H9 (cell line): ENCODE measurements around the gene CCR4. TPM values are rescaled to one million over a fixed set of nuclear protein-coding genes. Genes with fewer than 3 reads are reported as not detected.

Experiments used
- DNase-seq: peaks from one replicate; pipeline ENCODE4 v3.0.0-alpha.2; 2017
- H2AFZ ChIP-seq: one replicate; pipeline ENCODE4 v1.6.1; 2013; ENCODE audit warnings: mild to moderate bottlenecking, low read length, control low read depth, moderate library complexity
- H2AK5ac ChIP-seq: 2 replicates; pipeline ENCODE4 v1.6.1; 2013; ENCODE audit warnings: low read length, control low read depth, mixed read lengths; ENCODE audit not compliant: insufficient read length
- H2BK120ac ChIP-seq: one replicate; pipeline ENCODE4 v1.6.1; 2013; ENCODE audit warnings: low read depth, mild to moderate bottlenecking, low read length, control low read depth, inconsistent platforms; ENCODE audit not compliant: poor library complexity, severe bottlenecking
- H2BK12ac ChIP-seq: 2 replicates; pipeline ENCODE4 v1.6.1; 2013; ENCODE audit warnings: low read length, control low read depth, mixed read lengths, low read depth; ENCODE audit not compliant: insufficient read length
- H2BK15ac ChIP-seq: 2 replicates; pipeline ENCODE4 v1.6.1; 2013; ENCODE audit warnings: low read depth, low read length, control low read depth
- H2BK20ac ChIP-seq: one replicate; pipeline ENCODE4 v1.6.1; 2013; ENCODE audit warnings: low read depth, mild to moderate bottlenecking, low read length, control low read depth, inconsistent platforms; ENCODE audit not compliant: poor library complexity, severe bottlenecking
- H2BK5ac ChIP-seq: 2 replicates; pipeline ENCODE4 v1.6.1; 2013; ENCODE audit warnings: low read length, control low read depth, mixed read lengths; ENCODE audit not compliant: insufficient read length
- H3K14ac ChIP-seq: 2 replicates; pipeline ENCODE4 v1.6.1; 2013; ENCODE audit warnings: low read length, control low read depth; ENCODE audit not compliant: insufficient read depth
- H3K18ac ChIP-seq: 2 replicates; pipeline ENCODE4 v1.6.1; 2013; ENCODE audit warnings: low read depth, mild to moderate bottlenecking, mixed read lengths, low read length, control low read depth; ENCODE audit not compliant: insufficient read length
- H3K23ac ChIP-seq: 2 replicates; pipeline ENCODE4 v1.6.1; 2013; ENCODE audit warnings: low read length, control low read depth, mixed read lengths, low read depth; ENCODE audit not compliant: insufficient read length
- H3K23me2 ChIP-seq: 2 replicates; pipeline ENCODE4 v1.6.1; 2013; ENCODE audit warnings: low read depth, mild to moderate bottlenecking, mixed read lengths, low read length, control low read depth; ENCODE audit not compliant: insufficient read length, poor library complexity, severe bottlenecking
- H3K27ac ChIP-seq: 2 replicates; pipeline ENCODE4 v1.5.1; 2013; ENCODE audit warnings: low read length, control low read depth, mixed read lengths, low read depth; ENCODE audit not compliant: insufficient read length
- H3K27me3 ChIP-seq: 2 replicates; pipeline ENCODE4 v1.6.1; 2013; ENCODE audit warnings: low read length, control low read depth, inconsistent platforms; ENCODE audit not compliant: insufficient read depth
- H3K4ac ChIP-seq: 2 replicates; pipeline ENCODE4 v1.6.1; 2013; ENCODE audit warnings: low read depth, mild to moderate bottlenecking, control low read depth, inconsistent platforms, low read length, moderate library complexity
- H3K4me1 ChIP-seq: 2 replicates; pipeline ENCODE4 v1.6.1; 2013; ENCODE audit warnings: low read length, control low read depth, inconsistent platforms; ENCODE audit not compliant: insufficient read depth
- H3K4me2 ChIP-seq: 2 replicates; pipeline ENCODE4 v1.6.1; 2013; ENCODE audit warnings: low read length, control low read depth, mixed read lengths; ENCODE audit not compliant: insufficient read length, insufficient read depth
- H3K56ac ChIP-seq: 2 replicates; pipeline ENCODE4 v1.6.1; 2013; ENCODE audit warnings: low read depth, mild to moderate bottlenecking, mixed read lengths, low read length, control low read depth; ENCODE audit not compliant: insufficient read length
- H3K79me1 ChIP-seq: 2 replicates; pipeline ENCODE4 v1.6.1; 2013; ENCODE audit warnings: low read depth, mild to moderate bottlenecking, moderate library complexity, low read length, control low read depth, inconsistent platforms; ENCODE audit not compliant: insufficient read depth, poor library complexity, severe bottlenecking
- H3K79me2 ChIP-seq: 2 replicates; pipeline ENCODE4 v1.6.1; 2013; ENCODE audit warnings: low read length, control low read depth, inconsistent platforms; ENCODE audit not compliant: insufficient read depth
- H3K9ac ChIP-seq: 2 replicates; pipeline ENCODE4 v1.6.1; 2013; ENCODE audit warnings: low read length, control low read depth, mixed read lengths; ENCODE audit not compliant: insufficient read length; ENCODE audit errors: extremely low read depth
- H3K9me3 ChIP-seq: one replicate; pipeline ENCODE4 v1.6.1; 2013; ENCODE audit warnings: low read depth, low read length, inconsistent platforms; ENCODE audit not compliant: control insufficient read depth
- H3T11ph ChIP-seq: one replicate; pipeline ENCODE4 v1.6.1; 2013; ENCODE audit warnings: mild to moderate bottlenecking, low read length, control low read depth, inconsistent platforms
- H4K20me1 ChIP-seq: one replicate; pipeline ENCODE4 v1.6.1; 2013; ENCODE audit not compliant: control insufficient read depth, insufficient read length, insufficient read depth
- H4K5ac ChIP-seq: 2 replicates; pipeline ENCODE4 v1.6.1; 2013; ENCODE audit warnings: low read depth, mild to moderate bottlenecking, mixed read lengths, low read length, control low read depth; ENCODE audit not compliant: insufficient read length
- H4K8ac ChIP-seq: replicated peaks from 2 replicates; pipeline ENCODE4 v1.6.1; 2013; ENCODE audit warnings: low read length, control low read depth, mixed read lengths, low read depth; ENCODE audit not compliant: insufficient read length
- H4K91ac ChIP-seq: 2 replicates; pipeline ENCODE4 v1.6.1; 2013; ENCODE audit warnings: low read depth, mild to moderate bottlenecking, moderate library complexity, mixed read lengths, low read length, control low read depth; ENCODE audit not compliant: insufficient read length
- H3K27ac Mint-ChIP-seq, 3 experiments: 2 replicates in 2 of 3; 3 replicates in 1 of 3; pipeline ENCODE4 v1.8.0; 2020 to 2021; ENCODE audit warnings: mixed read lengths in 3 of 3, mild to moderate bottlenecking in 1 of 3, moderate library complexity in 1 of 3
- H3K27me3 Mint-ChIP-seq: 2 replicates; pipeline ENCODE4 v1.8.0; 2021; ENCODE audit warnings: low read depth, mild to moderate bottlenecking, moderate library complexity, mixed read lengths
- H3K36me3 Mint-ChIP-seq, 3 experiments: 2 replicates in 2 of 3; 3 replicates in 1 of 3; pipeline ENCODE4 v1.8.0; 2020 to 2021; ENCODE audit warnings: low read depth in 3 of 3, mixed read lengths in 3 of 3; ENCODE audit not compliant: insufficient read depth in 1 of 3
- H3K4me1 Mint-ChIP-seq, 2 experiments: 2 replicates each; pipeline ENCODE4 v1.8.0; 2020; ENCODE audit warnings: mixed read lengths in 2 of 2
- H3K4me3 Mint-ChIP-seq, 2 experiments: 2 replicates in 1 of 2; 3 replicates in 1 of 2; pipeline ENCODE4 v1.8.0; 2020 to 2021; ENCODE audit warnings: mild to moderate bottlenecking in 2 of 2, mixed read lengths in 2 of 2, moderate library complexity in 1 of 2
- H3K9me3 Mint-ChIP-seq, 2 experiments: 2 replicates in 1 of 2; 3 replicates in 1 of 2; pipeline ENCODE4 v1.8.0; 2020; ENCODE audit warnings: mild to moderate bottlenecking in 2 of 2, mixed read lengths in 2 of 2, moderate library complexity in 1 of 2
- CTCF ChIP-seq: fragments of 200-600 bp; sonication (generic); conservative IDR thresholded peaks from 3 replicates; pipeline ENCODE4 v1.8.0; 2021; ENCODE audit warnings: antibody characterized with exemption, mild to moderate bottlenecking
- WGBS: extraction: QIAGEN DNeasy Blood & Tissue Kit; methylation state at CpG from one replicate; pipeline ENCODE4 v1.1.7; 2013; ENCODE audit warnings: missing lambda C conversion rate, low lambda C conversion rate, mixed read lengths; ENCODE audit not compliant: insufficient read length; ENCODE audit errors: extremely low coverage; 5-methylcytosine and 5-hydroxymethylcytosine counted together
- total RNA-seq: library from RNA; stranded (reverse); gene quantifications from 2 replicates; pipeline ENCODE4 v1.2.1, GENCODE V29; 2021

The CCR4 gene
- total RNA-seq, 1 experiment from 2014 or later, result 0.07 TPM

GRCh38 chr3:32991781-32992180 is 40.3 kb downstream of the CCR4 start:
- no peaks in the 10 kb centered on the region for H3K27me3 Mint-ChIP-seq
- no peak overlapping the region for H2BK20ac ChIP-seq
- H3T11ph ChIP-seq, result no peak overlapping the region
- H2BK15ac ChIP-seq, result no peak overlapping the region
- H3K27me3 ChIP-seq, result no peaks in the 10 kb centered on the region
- no peak overlapping the region for H2BK120ac ChIP-seq
- no peak overlapping the region for H3K18ac ChIP-seq
- H3K36me3 Mint-ChIP-seq, result no peaks in the 10 kb centered on the region
- H4K20me1 ChIP-seq, result no peaks in the 10 kb centered on the region
- H3K4me3 Mint-ChIP-seq, result no peak overlapping the region
- H4K8ac ChIP-seq, result no peak overlapping the region
- H3K27ac Mint-ChIP-seq, result no peak overlapping the region; a peak in 1 of 7 replicates
- no peak overlapping the region for H3K4ac ChIP-seq
- H3K79me1 ChIP-seq, result no peaks in the 10 kb centered on the region
- no peaks in the 10 kb centered on the region for H3K9me3 ChIP-seq
- no peak overlapping the region for H3K9ac ChIP-seq
- no peak overlapping the region for H3K14ac ChIP-seq
- no peak overlapping the region for H2AFZ ChIP-seq
- no peaks in the 10 kb centered on the region for H3K79me2 ChIP-seq
- H3K4me1 ChIP-seq, result no peaks in the 10 kb centered on the region
- no CpG with 5 or more reads among the region's 7 CpGs for WGBS
- H3K4me1 Mint-ChIP-seq, result peaks cover 1 to 2% of the 10 kb centered on the region in 2 experiments; a peak in 3 of 4 replicates
- no peak overlapping the region for H3K27ac ChIP-seq
- H4K5ac ChIP-seq, result no peak overlapping the region
- no peak overlapping the region for H3K4me2 ChIP-seq
- no peak overlapping the region for H4K91ac ChIP-seq
- H2AK5ac ChIP-seq, result no peak overlapping the region
- H3K9me3 Mint-ChIP-seq, result no peaks in the 10 kb centered on the region
- no peak for DNase-seq
- no peaks in the 10 kb centered on the region for H3K23me2 ChIP-seq
- no peak for TF ChIP-seq CTCF
- no peak overlapping the region for H2BK5ac ChIP-seq
- H3K23ac ChIP-seq, result no peak overlapping the region
- no peak overlapping the region for H2BK12ac ChIP-seq
- no peak overlapping the region for H3K56ac ChIP-seq
